Measurements from ENCODE around the gene SLC39A1.

SLC39A1 gene

DNA sequence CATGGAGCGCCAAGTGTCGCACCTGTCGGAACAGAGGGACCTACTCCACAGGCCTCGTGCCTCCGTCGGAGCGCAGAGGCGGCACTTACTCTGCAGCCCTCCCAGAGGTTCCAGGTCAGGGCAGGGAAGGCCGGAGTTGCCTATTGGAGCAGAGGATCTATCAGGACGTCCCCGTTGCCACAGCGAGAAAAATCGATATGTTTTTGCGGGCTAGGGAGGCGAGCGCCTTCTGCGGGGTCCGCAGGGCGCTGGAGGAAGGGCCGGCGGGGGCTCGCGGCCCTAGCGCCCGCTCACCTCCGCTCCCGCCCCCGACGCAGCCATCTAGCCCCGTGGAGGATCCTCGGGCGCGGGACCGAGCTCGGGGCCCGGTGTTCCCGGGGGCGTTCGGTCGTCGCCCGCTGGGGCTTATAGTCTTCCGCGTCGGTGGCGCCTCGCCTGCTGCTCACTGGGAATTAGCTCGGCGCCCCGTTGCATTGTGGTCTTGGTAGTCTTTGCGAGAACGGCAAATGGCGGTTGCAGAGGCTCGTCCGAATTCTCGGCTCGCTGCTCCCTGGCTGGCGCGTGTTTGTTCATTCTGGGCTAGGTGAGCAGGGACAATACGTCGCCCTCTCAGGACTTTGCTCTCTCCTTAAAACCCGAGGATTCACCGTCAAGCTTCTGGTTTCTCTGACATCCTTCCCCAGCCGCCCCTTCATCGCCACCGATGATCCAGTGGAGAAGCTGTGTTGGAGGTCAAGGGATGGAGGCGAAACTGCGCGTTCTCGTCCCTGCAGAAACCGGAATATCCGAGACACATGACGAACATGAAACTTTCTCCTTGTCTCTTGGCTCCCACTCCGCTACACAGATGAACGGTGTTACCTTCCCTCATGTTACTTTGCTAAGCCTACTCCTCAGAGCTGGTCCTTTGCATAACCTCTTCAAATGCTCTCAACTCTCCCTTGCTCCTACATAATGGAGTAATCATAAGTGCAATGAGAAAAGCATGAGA, 14.2 kb upstream of the SLC39A1 start, which contains the start of gene JTB:
TSS of gene JTB (minus strand) at position 425 of the 991 bp plus-strand sequence. CDS start at position 3, 422 bp downstream.
- Histone ChIP-seq H3K4me1 (ENCODE audit: control insufficient read depth in 1 of 2, insufficient read depth in 2 of 2, low read length in 2 of 2) (peaks cover 15% of the 10 kb centered on the region in 2 donors), H3K36me3 (ENCODE audit: control insufficient read depth in 1 of 2, insufficient read depth in 2 of 2, low read length in 2 of 2) (peaks cover 15 to 33% of the 10 kb centered on the region in 2 donors), H3K9ac (ENCODE audit: low read depth in 1 of 2, low read length in 2 of 2) (peak within 1 kb of the TSS; percentile 86 to 92), H3K27me3 (ENCODE audit: control insufficient read depth in 1 of 2, insufficient read depth in 2 of 2, low read length in 2 of 2) (no peaks in the 10 kb centered on the region), H3K9me3 (ENCODE audit: control insufficient read depth in 1 of 2, low read length in 2 of 2) (no peaks in the 10 kb centered on the region), H3K27ac (ENCODE audit: low read depth, low read length) (peak within 1 kb of the TSS; percentile 87), H3K4me3 (ENCODE audit: low read depth in 1 of 2, low read length in 2 of 2) (peak within 1 kb of the TSS; percentile 98)

DNA sequence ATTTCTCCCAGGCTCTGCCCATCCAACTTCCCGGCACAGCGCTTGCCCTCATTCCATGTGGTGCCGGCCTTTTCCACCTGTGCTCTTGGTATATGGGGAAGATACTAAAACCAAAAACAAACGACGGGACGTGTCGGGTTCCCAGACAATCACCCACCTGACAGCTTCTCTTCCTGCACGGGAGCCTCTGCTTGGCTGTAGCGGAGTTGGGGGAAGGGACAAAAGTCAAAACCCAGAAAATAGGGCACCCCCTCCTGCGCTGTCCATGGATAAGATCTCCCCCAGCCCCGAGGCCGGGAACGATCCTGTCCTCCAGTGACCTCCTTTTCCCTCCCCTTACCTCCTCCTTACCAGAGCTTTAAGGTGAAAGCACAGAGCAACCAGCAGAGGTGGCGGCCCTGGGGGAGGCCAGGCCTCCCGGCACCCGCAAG, 13.5 kb upstream of the SLC39A1 start:
- peak overlapping the region; percentile 86 to 92 for H3K9ac ChIP-seq (ENCODE audit: low read depth in 1 of 2, low read length in 2 of 2)
- no peaks in the 10 kb centered on the region for H3K27me3 ChIP-seq (ENCODE audit: control insufficient read depth in 1 of 2, insufficient read depth in 2 of 2, low read length in 2 of 2)
- H3K4me3 ChIP-seq (ENCODE audit: low read depth in 1 of 2, low read length in 2 of 2), result peak overlapping the region; percentile 98
- H3K4me1 ChIP-seq (ENCODE audit: control insufficient read depth in 1 of 2, insufficient read depth in 2 of 2, low read length in 2 of 2), result peaks cover 15% of the 10 kb centered on the region in 2 donors
- H3K27ac ChIP-seq (ENCODE audit: low read depth, low read length), result peak overlapping the region; percentile 87
- peaks cover 15 to 34% of the 10 kb centered on the region in 2 donors for H3K36me3 ChIP-seq (ENCODE audit: control insufficient read depth in 1 of 2, insufficient read depth in 2 of 2, low read length in 2 of 2)
- H3K9me3 ChIP-seq (ENCODE audit: control insufficient read depth in 1 of 2, low read length in 2 of 2), result no peaks in the 10 kb centered on the region

DNA sequence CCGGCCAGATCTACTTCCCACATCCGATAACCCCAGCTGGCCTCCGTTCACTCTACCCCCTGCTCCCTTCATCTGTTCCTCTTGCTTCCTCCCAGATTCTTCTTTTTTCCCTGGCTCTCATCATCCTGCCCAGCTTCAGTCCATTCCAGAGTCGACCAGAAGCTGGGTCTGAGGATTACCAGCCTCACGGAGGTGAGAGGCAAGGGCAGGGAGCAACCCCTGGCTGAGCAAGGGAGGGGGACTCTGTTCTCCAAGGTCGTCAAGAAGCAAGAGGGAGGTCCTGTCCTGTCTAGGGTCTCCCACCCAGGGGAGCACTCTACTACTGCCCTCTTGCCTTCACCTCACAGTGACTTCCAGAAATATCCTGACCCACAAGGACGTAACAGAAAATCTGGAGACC, 10.2 kb upstream of the SLC39A1 start:
- Histone ChIP-seq H3K9me3 (ENCODE audit: control insufficient read depth in 1 of 2, low read length in 2 of 2) (no peaks in the 10 kb centered on the region), H3K27me3 (ENCODE audit: control insufficient read depth in 1 of 2, insufficient read depth in 2 of 2, low read length in 2 of 2) (no peaks in the 10 kb centered on the region), H3K36me3 (ENCODE audit: control insufficient read depth in 1 of 2, insufficient read depth in 2 of 2, low read length in 2 of 2) (peaks cover 15 to 34% of the 10 kb centered on the region in 2 donors), H3K4me3 (ENCODE audit: low read depth in 1 of 2, low read length in 2 of 2) (no peak overlapping the region), H3K4me1 (ENCODE audit: control insufficient read depth in 1 of 2, insufficient read depth in 2 of 2, low read length in 2 of 2) (peaks cover 19 to 20% of the 10 kb centered on the region in 2 donors), H3K27ac (ENCODE audit: low read depth, low read length) (no peak overlapping the region), H3K9ac (ENCODE audit: low read depth in 1 of 2, low read length in 2 of 2) (no peak overlapping the region)

DNA sequence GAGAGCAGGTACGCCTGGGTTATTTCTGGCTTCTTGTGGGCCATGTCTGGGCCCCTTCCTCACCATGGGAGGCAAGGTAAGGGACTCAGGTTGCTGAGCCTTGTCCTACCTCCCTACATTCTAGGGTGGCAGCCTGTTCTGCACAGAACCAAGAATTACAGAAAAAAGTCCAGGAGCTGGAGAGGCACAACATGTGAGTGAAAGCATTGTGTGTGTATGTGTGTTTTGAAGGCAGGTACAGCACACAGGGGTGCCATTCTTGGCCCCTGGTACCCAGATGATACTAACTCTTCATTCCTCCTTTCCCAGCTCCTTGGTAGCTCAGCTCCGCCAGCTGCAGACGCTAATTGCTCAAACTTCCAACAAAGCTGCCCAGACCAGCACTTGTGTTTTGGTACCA, 9.7 kb upstream of the SLC39A1 start:
- no peak overlapping the region for H3K27ac ChIP-seq (ENCODE audit: low read depth, low read length)
- no peak overlapping the region for H3K9ac ChIP-seq (ENCODE audit: low read depth in 1 of 2, low read length in 2 of 2)
- peaks cover 21 to 22% of the 10 kb centered on the region in 2 donors for H3K4me1 ChIP-seq (ENCODE audit: control insufficient read depth in 1 of 2, insufficient read depth in 2 of 2, low read length in 2 of 2)
- no peaks in the 10 kb centered on the region for H3K9me3 ChIP-seq (ENCODE audit: control insufficient read depth in 1 of 2, low read length in 2 of 2)
- H3K36me3 ChIP-seq (ENCODE audit: control insufficient read depth in 1 of 2, insufficient read depth in 2 of 2, low read length in 2 of 2), result peaks cover 15 to 34% of the 10 kb centered on the region in 2 donors
- no peaks in the 10 kb centered on the region for H3K27me3 ChIP-seq (ENCODE audit: control insufficient read depth in 1 of 2, insufficient read depth in 2 of 2, low read length in 2 of 2)
- no peak overlapping the region for H3K4me3 ChIP-seq (ENCODE audit: low read depth in 1 of 2, low read length in 2 of 2)

DNA sequence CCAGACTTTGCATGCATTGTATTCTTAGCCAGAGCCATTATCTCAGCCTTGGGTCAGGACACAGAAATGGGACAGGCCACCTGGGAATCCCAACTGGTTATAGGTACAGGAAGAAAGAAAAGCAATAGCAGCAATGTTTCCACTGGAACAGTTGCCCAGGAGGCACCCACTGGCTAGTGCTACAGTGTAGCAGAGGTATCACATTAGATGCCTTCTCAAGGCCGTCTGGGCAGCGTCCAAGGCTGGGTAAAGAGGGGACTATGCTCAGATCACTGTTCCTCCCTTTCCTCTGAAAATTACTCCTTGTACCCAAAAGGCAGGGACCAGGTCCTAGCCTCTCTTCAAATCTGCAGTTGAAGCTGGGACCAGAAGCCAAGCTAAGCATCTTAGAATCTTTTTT, 7.0 kb upstream of the SLC39A1 start:
- no peak overlapping the region for H3K4me3 ChIP-seq (ENCODE audit: low read depth in 1 of 2, low read length in 2 of 2)
- peaks cover 23 to 26% of the 10 kb centered on the region in 2 donors for H3K4me1 ChIP-seq (ENCODE audit: control insufficient read depth in 1 of 2, insufficient read depth in 2 of 2, low read length in 2 of 2)
- no peak overlapping the region for H3K27ac ChIP-seq (ENCODE audit: low read depth, low read length)
- H3K9me3 ChIP-seq (ENCODE audit: control insufficient read depth in 1 of 2, low read length in 2 of 2), result no peaks in the 10 kb centered on the region
- peaks cover 15 to 28% of the 10 kb centered on the region in 2 donors for H3K36me3 ChIP-seq (ENCODE audit: control insufficient read depth in 1 of 2, insufficient read depth in 2 of 2, low read length in 2 of 2)
- no peak overlapping the region for H3K9ac ChIP-seq (ENCODE audit: low read depth in 1 of 2, low read length in 2 of 2)
- H3K27me3 ChIP-seq (ENCODE audit: control insufficient read depth in 1 of 2, insufficient read depth in 2 of 2, low read length in 2 of 2), result no peaks in the 10 kb centered on the region

DNA sequence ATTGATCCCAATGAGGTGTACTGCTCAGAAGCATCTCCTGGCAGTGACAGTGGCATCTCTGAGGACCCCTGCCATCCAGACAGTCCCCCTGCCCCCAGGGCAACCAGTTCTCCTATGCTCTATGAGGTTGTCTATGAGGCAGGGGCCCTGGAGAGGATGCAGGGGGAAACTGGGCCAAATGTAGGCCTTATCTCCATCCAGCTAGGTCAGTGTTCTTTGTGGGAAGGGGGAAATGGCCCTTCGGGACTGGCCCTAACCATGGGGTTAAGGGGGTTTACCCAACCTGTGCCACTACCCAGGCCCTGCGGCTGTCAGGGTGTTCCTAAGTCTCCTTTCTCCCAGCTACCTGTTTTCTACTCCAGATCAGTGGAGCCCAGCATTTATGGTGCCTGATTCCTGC, 5.6 kb upstream of the SLC39A1 start:
- Histone ChIP-seq H3K27ac (ENCODE audit: low read depth, low read length) (no peak overlapping the region), H3K4me3 (ENCODE audit: low read depth in 1 of 2, low read length in 2 of 2) (peak overlapping the region; percentile 77 to 91), H3K27me3 (ENCODE audit: control insufficient read depth in 1 of 2, insufficient read depth in 2 of 2, low read length in 2 of 2) (no peaks in the 10 kb centered on the region)

DNA sequence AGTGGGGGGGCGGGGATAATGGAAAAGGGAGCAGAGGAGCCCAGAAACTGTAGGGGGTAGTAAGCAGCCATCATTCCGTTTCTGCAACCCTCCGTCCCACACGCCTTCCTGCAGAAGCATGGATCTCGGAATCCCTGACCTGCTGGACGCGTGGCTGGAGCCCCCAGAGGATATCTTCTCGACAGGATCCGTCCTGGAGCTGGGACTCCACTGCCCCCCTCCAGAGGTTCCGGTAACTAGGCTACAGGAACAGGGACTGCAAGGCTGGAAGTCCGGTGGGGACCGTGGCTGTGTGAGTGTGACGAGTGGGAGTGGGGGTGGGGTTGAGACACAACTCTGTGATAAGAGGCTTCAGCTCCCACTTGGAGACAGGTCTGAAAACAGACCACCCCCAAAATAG, 5.1 kb upstream of the SLC39A1 start:
- no peaks in the 10 kb centered on the region for H3K9me3 ChIP-seq (ENCODE audit: control insufficient read depth in 1 of 2, low read length in 2 of 2)
- H3K36me3 ChIP-seq (ENCODE audit: control insufficient read depth in 1 of 2, insufficient read depth in 2 of 2, low read length in 2 of 2), result peaks cover 2 to 12% of the 10 kb centered on the region in 2 donors
- no peaks in the 10 kb centered on the region for H3K27me3 ChIP-seq (ENCODE audit: control insufficient read depth in 1 of 2, insufficient read depth in 2 of 2, low read length in 2 of 2)
- H3K9ac ChIP-seq (ENCODE audit: low read depth in 1 of 2, low read length in 2 of 2), result peak overlapping the region; percentile 83 to 84
- peak overlapping the region; percentile 77 to 91 for H3K4me3 ChIP-seq (ENCODE audit: low read depth in 1 of 2, low read length in 2 of 2)
- peaks cover 28 to 31% of the 10 kb centered on the region in 2 donors for H3K4me1 ChIP-seq (ENCODE audit: control insufficient read depth in 1 of 2, insufficient read depth in 2 of 2, low read length in 2 of 2)
- no peak overlapping the region for H3K27ac ChIP-seq (ENCODE audit: low read depth, low read length)

More for the DNA sequence above, 5.6 kb upstream of the SLC39A1 start:
- H3K9ac ChIP-seq (ENCODE audit: low read depth in 1 of 2, low read length in 2 of 2), result peak overlapping the region in 1 of 2 donors; percentile 83
- peaks cover 28 to 29% of the 10 kb centered on the region in 2 donors for H3K4me1 ChIP-seq (ENCODE audit: control insufficient read depth in 1 of 2, insufficient read depth in 2 of 2, low read length in 2 of 2)
- no peaks in the 10 kb centered on the region for H3K9me3 ChIP-seq (ENCODE audit: control insufficient read depth in 1 of 2, low read length in 2 of 2)
- H3K36me3 ChIP-seq (ENCODE audit: control insufficient read depth in 1 of 2, insufficient read depth in 2 of 2, low read length in 2 of 2), result peaks cover 8 to 18% of the 10 kb centered on the region in 2 donors

DNA sequence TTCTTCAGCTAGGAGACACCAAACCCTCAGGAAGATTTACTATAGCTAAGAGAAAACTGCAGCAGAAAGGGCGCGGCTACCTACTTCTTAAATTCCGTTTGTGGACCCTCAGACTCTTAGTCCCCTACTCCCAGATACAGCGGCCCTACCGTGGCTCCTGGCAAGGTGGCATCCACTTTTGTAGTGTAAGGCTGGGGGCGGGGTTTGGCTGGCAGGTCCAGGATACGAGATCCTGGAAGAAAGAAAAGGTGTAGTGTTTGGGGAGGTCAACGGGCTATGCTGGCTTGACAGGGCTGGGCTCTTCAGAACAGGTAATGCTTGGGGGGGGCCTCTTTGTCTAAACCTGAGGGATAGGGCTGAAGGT, 4.6 kb upstream of the SLC39A1 start:
- no peaks in the 10 kb centered on the region for H3K9me3 ChIP-seq (ENCODE audit: control insufficient read depth in 1 of 2, low read length in 2 of 2)
- H3K36me3 ChIP-seq (ENCODE audit: control insufficient read depth in 1 of 2, insufficient read depth in 2 of 2, low read length in 2 of 2), result peaks cover 0 to 8% of the 10 kb centered on the region in 2 donors
- peaks cover 29 to 34% of the 10 kb centered on the region in 2 donors for H3K4me1 ChIP-seq (ENCODE audit: control insufficient read depth in 1 of 2, insufficient read depth in 2 of 2, low read length in 2 of 2)
- H3K4me3 ChIP-seq (ENCODE audit: low read depth in 1 of 2, low read length in 2 of 2), result peak overlapping the region; percentile 77 to 91
- peak overlapping the region; percentile 61 for H3K27ac ChIP-seq (ENCODE audit: low read depth, low read length)
- H3K27me3 ChIP-seq (ENCODE audit: control insufficient read depth in 1 of 2, insufficient read depth in 2 of 2, low read length in 2 of 2), result no peaks in the 10 kb centered on the region
- peak overlapping the region; percentile 83 to 84 for H3K9ac ChIP-seq (ENCODE audit: low read depth in 1 of 2, low read length in 2 of 2)

DNA sequence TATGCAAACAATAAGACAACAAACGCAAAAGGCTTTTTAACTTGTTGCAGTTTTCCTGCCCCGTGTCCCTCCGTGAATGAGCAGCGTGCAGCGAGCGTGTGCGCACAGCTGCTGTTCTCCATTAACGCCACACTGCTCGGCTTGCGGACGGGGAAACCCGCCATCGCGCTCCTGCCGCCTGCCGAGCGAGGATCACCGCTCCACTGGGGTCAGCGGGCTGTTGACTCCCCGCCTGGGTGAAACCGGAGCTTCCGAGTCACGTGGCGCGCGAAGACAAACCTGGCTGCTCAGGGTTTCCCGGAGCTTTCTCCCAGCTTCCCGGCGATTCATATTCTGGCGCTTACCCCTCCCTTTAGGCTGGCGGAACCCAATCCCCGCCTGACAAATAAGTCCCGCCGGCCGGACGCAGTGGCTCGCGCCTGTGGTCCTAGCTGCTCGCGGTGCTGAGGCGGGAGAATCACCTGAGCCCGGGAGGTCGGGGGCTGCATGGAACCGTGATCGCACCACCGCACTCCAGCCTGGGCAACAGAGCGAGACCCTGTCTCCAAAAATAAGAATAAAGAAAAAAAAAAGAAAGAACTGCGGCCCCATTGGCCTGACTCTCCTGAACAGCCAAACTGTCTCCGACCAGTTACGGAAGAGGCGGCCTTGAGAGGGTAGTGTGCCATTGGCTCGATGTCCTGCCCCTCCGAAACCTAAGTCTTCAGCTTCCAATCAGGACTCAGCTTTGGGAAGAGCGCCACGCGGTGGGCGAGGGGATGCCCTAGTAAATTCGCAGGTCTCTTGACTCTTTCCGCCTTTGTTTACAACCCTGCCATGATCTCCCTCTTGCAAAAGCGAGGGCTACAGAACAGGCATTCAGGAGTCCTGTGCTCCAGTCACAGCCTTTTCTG, 4.0 kb upstream of the SLC39A1 start, which contains the start of gene CREB3L4:
TSS of gene CREB3L4 (plus strand) at position 796 of the 893 bp plus-strand sequence. CDS start 624 bp downstream, outside the sequence.
- no peaks in the 10 kb centered on the region for H3K9me3 ChIP-seq (ENCODE audit: control insufficient read depth in 1 of 2, low read length in 2 of 2)
- H3K4me1 ChIP-seq (ENCODE audit: control insufficient read depth in 1 of 2, insufficient read depth in 2 of 2, low read length in 2 of 2), result peaks cover 35 to 40% of the 10 kb centered on the region in 2 donors
- H3K9ac ChIP-seq (ENCODE audit: low read depth in 1 of 2, low read length in 2 of 2), result peak within 1 kb of the TSS; percentile 83 to 92
- peaks cover 0 to 3% of the 10 kb centered on the region in 2 donors for H3K36me3 ChIP-seq (ENCODE audit: control insufficient read depth in 1 of 2, insufficient read depth in 2 of 2, low read length in 2 of 2)
- no peaks in the 10 kb centered on the region for H3K27me3 ChIP-seq (ENCODE audit: control insufficient read depth in 1 of 2, insufficient read depth in 2 of 2, low read length in 2 of 2)
- H3K27ac ChIP-seq (ENCODE audit: low read depth, low read length), result peak within 1 kb of the TSS; percentile 91
- peak within 1 kb of the TSS; percentile 77 to 91 for H3K4me3 ChIP-seq (ENCODE audit: low read depth in 1 of 2, low read length in 2 of 2)

Data from duodenal mucosa (tissue), 2 donors.